HG02970 (cell line): ENCODE measurements around the gene S100PBP.

Source experiments
- ATAC-seq: cut with Tn5 transposase; IDR thresholded peaks from one replicate; pipeline ENCODE4 v1.9.1; 2021; ENCODE audit warnings: mild to moderate bottlenecking, moderate library complexity, moderate number of reproducible peaks; ENCODE audit not compliant: unreplicated experiment, low FRiP score

The S100PBP gene

GRCh38 chr1:32868085-32868484 lies 50.6 kb downstream of the S100PBP start:
- no peak for ATAC-seq

DNA sequence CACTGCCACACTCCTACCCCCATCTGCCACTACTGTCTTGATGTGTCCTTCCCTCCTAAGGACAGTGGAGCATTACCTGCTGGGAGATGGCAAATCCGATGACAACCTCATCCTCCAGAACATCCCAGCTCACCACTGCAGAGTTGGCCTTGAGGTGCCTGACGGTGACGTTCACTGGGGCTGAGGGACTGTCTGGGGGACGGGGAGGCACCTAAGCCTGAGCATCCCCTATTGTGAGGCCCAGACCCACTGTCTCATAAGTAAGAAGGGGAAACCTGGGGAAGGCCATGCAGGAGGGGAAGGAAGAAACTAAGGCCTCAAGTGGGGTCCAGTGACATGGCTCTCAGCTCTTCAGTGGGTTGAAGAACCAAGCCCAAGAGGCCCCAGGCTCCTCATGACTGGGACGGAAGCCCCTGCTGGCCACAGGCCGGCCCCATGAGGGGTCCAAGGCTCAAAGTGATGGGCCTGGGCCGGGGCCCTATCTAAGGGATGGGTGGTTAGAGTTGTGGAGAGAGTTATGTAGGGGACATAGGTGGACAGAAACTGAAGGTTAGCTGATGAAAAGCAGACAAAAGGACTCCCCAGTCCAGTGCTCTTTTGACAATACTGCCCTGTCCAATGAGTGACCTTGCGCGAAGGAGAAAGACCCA lies 51.5 kb downstream of the S100PBP start:
- ATAC-seq, result no peak

DNA sequence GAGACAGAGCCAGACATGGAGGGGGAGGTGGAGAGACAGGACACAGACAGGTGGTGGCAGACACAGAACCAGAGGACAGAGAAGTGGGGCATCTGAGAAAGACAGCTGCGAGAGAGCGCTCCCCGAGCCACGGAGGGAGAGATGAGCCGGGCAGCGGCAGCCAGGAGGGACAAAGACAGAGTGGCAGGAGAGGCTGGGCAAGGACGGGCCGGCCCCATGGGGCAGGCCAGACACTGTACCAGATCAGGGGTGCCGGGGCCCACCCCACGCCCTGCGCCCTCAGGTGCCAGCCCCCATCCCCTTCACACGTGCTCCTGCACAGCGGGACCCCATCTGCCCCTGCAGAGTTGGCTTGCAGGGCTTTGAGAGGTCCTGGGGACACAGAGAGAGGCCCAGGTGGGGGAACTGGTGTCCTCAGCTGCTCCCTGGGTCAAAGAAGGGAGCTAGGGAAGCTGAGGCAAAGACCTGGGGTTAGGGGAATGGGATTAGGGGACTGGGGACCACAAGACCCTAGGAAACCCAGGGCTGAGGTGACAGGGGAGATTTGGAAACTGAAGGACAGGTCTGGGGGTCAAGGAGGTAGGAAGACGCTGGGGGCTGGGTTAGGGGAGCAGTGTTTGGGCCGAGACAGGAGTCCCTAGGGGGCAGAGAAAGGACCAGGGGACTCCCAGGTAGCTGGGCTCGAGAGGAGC lies 52.6 kb downstream of the S100PBP start:
- ATAC-seq, result no peak

- ATAC-seq, result no peak
These were observed 53.3 kb downstream of the S100PBP start, which contains the start of gene FNDC5 for GRCh38 chr1:32870615-32871363. Gene FNDC5 (minus strand): TSS chr1:32870912.

DNA sequence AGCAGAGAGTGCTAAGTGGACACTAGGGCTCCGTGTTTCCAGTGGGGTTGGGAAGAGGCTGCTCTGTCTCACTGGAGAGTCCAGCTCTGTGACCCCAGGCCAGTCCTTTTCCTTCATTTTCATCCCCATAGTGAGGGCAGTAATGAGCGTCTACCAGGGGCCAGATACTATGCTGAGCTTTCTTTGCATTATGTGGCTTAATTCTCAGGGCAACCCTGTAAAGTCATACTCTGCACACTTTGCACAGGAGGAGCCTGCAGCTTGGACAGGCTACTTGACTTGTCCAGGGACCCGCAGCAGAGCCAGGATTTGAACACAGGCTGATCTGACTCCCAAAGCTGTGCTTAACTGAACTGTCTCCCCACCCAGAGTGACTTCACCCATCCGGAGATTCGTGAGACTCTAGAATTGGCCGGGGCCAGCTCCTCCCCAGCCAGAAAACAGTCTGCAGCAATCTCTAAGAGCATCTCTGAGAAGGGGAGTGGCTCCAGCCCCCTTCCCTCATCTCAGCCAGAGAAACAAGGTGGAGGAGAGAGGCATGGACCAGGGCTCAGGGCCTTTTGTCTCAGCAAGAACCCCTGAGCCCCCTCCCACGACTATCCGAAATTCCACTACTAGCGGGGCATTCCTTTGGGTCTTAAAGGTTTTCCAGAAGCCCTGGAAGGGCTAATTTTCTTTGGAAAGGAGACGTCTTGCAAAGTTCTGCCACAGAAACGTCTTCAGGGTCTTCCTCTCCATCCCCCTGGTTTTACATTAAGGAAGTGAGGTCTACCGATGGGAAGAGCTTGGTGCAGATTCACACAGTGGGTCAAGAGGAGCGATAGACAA lies 54.1 kb downstream of the S100PBP start:
- no peak for ATAC-seq

- no peak for ATAC-seq
These were observed 54.7 kb downstream of the S100PBP start for GRCh38 chr1:32872192-32872460.

DNA sequence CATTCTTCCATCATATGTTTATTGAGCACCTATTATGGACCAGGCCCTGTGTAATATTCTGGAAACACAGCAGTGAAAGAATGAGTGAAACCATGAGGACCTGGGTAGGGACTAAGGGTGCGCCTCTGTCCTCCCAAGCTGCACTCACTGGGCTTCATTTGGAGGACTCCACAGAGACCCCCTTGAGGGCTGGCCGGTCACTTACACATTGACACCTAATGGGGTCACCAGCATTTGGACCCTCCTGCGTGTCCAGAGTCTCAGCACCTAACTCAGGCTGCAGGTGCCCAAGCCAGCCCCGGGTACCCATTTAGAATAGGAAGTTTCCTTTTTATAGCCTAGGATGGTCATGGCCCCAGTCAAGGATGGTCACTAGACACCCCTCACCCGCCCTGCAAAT lies 56.0 kb downstream of the S100PBP start:
- no peak for ATAC-seq

- ATAC-seq, result no peak
These were observed 57.7 kb downstream of the S100PBP start for GRCh38 chr1:32874860-32875752.

GRCh38 chr1:32876341-32877210 lies 59.1 kb downstream of the S100PBP start:
- no peak for ATAC-seq

- ATAC-seq, result no peak
These were observed 60.0 kb downstream of the S100PBP start for GRCh38 chr1:32877211-32878110.

DNA sequence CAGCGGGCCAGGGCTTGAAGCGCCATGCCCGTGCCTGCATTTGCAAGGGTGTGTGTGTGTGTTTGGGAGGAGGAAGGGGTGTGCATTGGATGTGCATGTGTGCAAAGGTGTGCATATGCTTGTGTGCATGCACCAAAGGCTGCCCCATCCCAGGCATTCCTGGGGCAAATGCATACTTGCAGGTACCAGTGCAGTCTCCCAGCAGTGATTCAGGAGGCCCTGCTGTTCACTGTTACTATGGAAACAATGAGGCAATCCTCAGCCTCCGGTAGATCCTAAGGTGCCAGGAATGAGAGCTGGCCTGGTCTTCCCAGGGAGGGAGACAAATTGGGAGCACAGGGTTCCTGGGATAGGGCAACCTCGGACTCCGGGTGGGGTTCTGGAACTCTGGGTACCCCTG lies 60.7 kb downstream of the S100PBP start:
- no peak for ATAC-seq

- no peak for ATAC-seq
These were observed 61.2 kb downstream of the S100PBP start for GRCh38 chr1:32878637-32879041.

DNA sequence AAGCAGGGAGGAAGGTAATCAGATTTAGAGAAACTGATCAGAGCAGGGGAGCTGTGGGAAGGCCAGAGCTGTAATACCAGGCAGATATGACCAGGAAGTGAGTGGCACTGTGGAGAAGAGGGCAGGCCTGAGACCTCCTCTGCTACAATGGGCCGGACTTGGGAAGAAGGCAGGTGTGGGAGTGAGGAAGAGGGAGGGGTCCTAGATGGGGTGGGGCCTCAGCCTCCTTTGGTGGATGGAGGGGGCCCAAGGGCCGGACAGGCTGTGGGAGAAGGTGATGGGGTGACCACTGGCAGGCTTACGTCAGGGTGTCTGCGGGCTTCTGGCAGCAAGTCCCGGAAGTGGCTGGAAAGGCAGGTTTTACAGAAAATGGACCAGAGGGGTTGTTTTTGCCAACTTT lies 63.8 kb downstream of the S100PBP start:
- no peak for ATAC-seq

DNA sequence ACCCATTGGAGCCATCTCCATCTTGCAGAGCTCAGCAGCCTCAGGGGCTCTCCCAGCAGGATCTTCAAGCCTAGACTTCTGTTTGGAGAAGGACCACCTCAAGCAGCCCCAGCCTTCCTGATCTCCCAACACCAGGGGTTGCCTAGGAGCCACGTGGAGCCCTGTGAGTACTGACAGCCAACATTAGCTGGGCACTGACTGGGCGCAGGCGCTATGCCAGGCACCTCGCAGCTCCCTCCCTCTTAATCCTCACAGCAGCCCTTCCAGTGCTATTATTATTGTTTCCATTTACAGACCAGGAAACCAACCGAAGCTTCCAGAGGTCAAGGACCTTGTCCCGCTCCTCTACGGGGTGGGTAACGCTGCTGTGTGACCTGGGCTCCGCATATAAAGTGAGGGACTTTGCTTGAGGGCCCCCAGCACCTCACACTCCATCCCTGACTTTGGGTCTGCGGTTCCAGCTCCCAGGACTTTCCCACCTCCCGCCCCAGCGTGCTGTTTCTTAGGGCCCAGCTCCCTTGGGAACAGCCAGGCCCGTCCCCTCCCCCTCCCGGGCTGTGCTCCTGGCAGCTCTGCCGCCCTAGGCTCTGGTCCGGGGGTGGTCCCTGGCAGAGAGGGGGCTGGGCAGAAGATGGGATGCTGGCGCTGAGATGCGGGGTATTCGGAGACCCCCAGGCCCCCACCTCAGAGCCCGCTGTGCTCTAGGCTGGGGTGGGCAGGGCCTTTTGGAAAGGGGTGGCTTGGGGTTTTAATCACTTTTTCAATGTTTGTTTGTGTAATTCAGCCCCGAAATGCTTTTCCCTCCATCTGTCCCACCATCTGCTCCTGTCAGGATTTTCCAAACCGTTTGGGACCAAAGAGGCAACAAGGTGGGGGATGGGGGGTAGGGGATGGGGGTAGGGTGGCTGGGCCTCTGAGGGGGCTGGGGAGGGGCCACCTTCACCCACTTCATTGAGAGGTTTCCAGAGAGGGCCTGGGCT lies 64.7 kb downstream of the S100PBP start:
- ATAC-seq, result no peak

DNA sequence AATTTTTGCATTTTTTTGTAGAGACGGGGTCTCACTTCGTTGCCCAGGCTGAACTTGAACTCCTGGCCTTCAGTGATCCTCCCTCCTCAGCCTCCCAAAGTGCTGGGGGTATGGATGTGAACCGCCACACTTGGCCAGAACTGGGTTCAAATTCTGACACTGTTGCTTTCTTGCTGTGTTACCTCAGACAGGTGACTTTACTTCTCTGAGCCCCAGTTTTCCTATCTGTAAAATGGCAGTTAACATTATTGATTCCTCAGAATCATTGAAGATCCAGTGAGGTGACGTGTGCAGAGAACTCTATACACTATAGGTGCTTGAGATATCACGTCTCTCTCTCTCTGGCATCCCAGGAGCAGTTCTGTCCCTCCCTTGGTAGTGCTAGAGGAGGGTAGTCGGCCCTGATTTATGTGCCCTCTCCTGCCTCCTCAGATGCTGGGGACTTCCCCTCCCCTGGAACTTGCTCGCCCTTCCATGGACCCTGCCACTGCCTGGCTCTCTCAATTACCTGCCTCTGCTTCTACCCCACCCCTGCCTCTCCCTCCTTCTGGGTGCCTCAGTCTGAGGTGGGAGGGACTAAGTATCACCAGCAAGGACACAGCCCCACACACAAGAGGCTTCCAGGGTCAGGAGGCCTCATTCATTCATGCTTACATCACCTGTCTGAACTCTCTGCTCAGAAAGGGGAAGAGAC lies 66.0 kb downstream of the S100PBP start:
- no peak for ATAC-seq

GRCh38 chr1:32884032-32884372 lies 66.5 kb downstream of the S100PBP start:
- ATAC-seq, result no peak
